IMR-90 (cell line): ENCODE data around the gene PPP6R1. TPM values are rescaled to one million over a fixed set of nuclear protein-coding genes. Genes with fewer than 3 reads are reported as not detected.

Experiments
- ATAC-seq: fragments of 200-7000 bp; cut with Tn5 transposase; 2 replicates; pipeline ENCODE4 v1.9.1; 2020; ENCODE audit warnings: low read depth, mild to moderate bottlenecking, moderate library complexity
- Bru-seq: library from RNA; stranded (reverse); fragments of 400-500 nt; gene quantifications from one replicate; lab custom pipeline; 2021; lab: Mats Ljungman, UMichigan
- BruChase-seq, 2 experiments: library from RNA; stranded (reverse); fragments of 400-500 nt; gene quantifications; one replicate each; lab custom pipeline; 2021; lab: Mats Ljungman, UMichigan
- BruUV-seq: library from RNA; stranded (reverse); fragments of 400-500 nt; replicated peaks from 2 replicates; lab custom pipeline; 2021; lab: Mats Ljungman, UMichigan
- CTCF ChIA-PET: fragments of 300-600 bp; formaldehyde crosslinking; extraction: SDS; loops from one replicate; lab custom pipeline; 2021; ENCODE audit warnings: antibody characterized with exemption; lab: Yijun Ruan, JAX
- POLR2A ChIA-PET: fragments of 300-600 bp; sonication (Branson Sonifier 250); formaldehyde crosslinking; loops from one replicate; lab custom pipeline; 2022; ENCODE audit warnings: antibody characterized with exemption; ENCODE audit not compliant: unreplicated experiment; lab: Charles Lee
- DNase-seq: peaks from one replicate; pipeline ENCODE4 v3.0.0; 2013
- H2AFZ ChIP-seq: replicated peaks from 2 replicates; pipeline ENCODE3; 2013; ENCODE audit warnings: low read length, mild to moderate bottlenecking; ENCODE audit not compliant: poor library complexity
- H2AK5ac ChIP-seq: 2 replicates; pipeline ENCODE4 v1.6.1; 2013; ENCODE audit warnings: low read depth, low read length, inconsistent platforms
- H2AK9ac ChIP-seq: replicated peaks from 2 replicates; pipeline ENCODE3; 2013; ENCODE audit warnings: mild to moderate bottlenecking, low read depth, low read length, moderate library complexity; ENCODE audit not compliant: poor library complexity
- H2BK120ac ChIP-seq: 2 replicates; pipeline ENCODE4 v1.6.1; 2013; ENCODE audit warnings: low read depth, low read length, inconsistent platforms
- H2BK15ac ChIP-seq: 3 replicates; pipeline ENCODE4 v1.6.1; 2013; ENCODE audit warnings: low read depth, low read length, inconsistent platforms
- H2BK20ac ChIP-seq: 2 replicates; pipeline ENCODE4 v1.6.1; 2013; ENCODE audit warnings: low read depth, mild to moderate bottlenecking, inconsistent platforms, low read length, moderate library complexity
- H2BK5ac ChIP-seq: 2 replicates; pipeline ENCODE4 v1.6.1; 2013; ENCODE audit warnings: mild to moderate bottlenecking, low read depth, low read length, inconsistent platforms; ENCODE audit not compliant: poor library complexity, severe bottlenecking
- H3K14ac ChIP-seq: replicated peaks from 2 replicates; pipeline ENCODE4 v1.6.1; 2013; ENCODE audit warnings: low read depth, low read length, inconsistent platforms
- H3K18ac ChIP-seq: 2 replicates; pipeline ENCODE4 v1.6.1; 2013; ENCODE audit warnings: low read depth, low read length, control low read depth
- H3K23ac ChIP-seq: 2 replicates; pipeline ENCODE4 v1.6.1; 2013; ENCODE audit warnings: low read depth, low read length, inconsistent platforms
- H3K27ac ChIP-seq: 2 replicates; pipeline ENCODE4 v1.5.1; 2013; ENCODE audit warnings: mild to moderate bottlenecking, control low read depth, low read length; ENCODE audit not compliant: insufficient read depth
- H3K27me3 ChIP-seq: 2 replicates; pipeline ENCODE4 v1.6.1; 2013; ENCODE audit warnings: low read length; ENCODE audit not compliant: control insufficient read depth, insufficient read depth
- H3K36me3 ChIP-seq: 2 replicates; pipeline ENCODE4 v1.6.1; 2013; ENCODE audit warnings: low read length, mixed read lengths; ENCODE audit not compliant: control insufficient read depth, insufficient read depth
- H3K4ac ChIP-seq: 2 replicates; pipeline ENCODE4 v1.6.1; 2013; ENCODE audit warnings: low read depth, low read length, inconsistent platforms
- H3K4me1 ChIP-seq: 2 replicates; pipeline ENCODE4 v1.6.1; 2013; ENCODE audit warnings: low read length, mixed read lengths; ENCODE audit not compliant: control insufficient read depth, insufficient read depth
- H3K4me2 ChIP-seq: 2 replicates; pipeline ENCODE4 v1.6.1; 2013; ENCODE audit warnings: low read depth, mild to moderate bottlenecking, control low read depth, low read length, moderate library complexity
- H3K4me3 ChIP-seq: 2 replicates; pipeline ENCODE4 v1.5.1; 2013; ENCODE audit warnings: low read depth, mild to moderate bottlenecking, control low read depth, low read length, moderate library complexity; ENCODE audit not compliant: insufficient read depth
- H3K56ac ChIP-seq: 2 replicates; pipeline ENCODE4 v1.6.1; 2013; ENCODE audit warnings: low read length, inconsistent platforms; ENCODE audit not compliant: insufficient read depth; ENCODE audit errors: extremely low read depth
- H3K79me1 ChIP-seq, 2 experiments: 2 replicates each; pipeline ENCODE4 v1.6.1; 2013; ENCODE audit warnings: low read length in 2 of 2, inconsistent platforms in 1 of 2, low read depth in 1 of 2
- H3K9ac ChIP-seq: 2 replicates; pipeline ENCODE4 v1.6.1; 2013; ENCODE audit warnings: low read depth, low read length, control low read depth
- H3K9me1 ChIP-seq: 2 replicates; pipeline ENCODE4 v1.6.1; 2013; ENCODE audit warnings: low read length, inconsistent platforms; ENCODE audit not compliant: insufficient read depth
- H3K9me3 ChIP-seq: 2 replicates; pipeline ENCODE4 v1.6.1; 2013; ENCODE audit warnings: low read length; ENCODE audit not compliant: control insufficient read depth, insufficient read depth
- H4K20me1 ChIP-seq: 2 replicates; pipeline ENCODE4 v1.6.1; 2013; ENCODE audit warnings: low read length, inconsistent platforms; ENCODE audit not compliant: insufficient read depth
- H4K5ac ChIP-seq: 2 replicates; pipeline ENCODE4 v1.6.1; 2013; ENCODE audit warnings: mild to moderate bottlenecking, low read depth, low read length, control low read depth
- H4K8ac ChIP-seq, 2 experiments: 2 replicates each; pipeline ENCODE4 v1.6.1; 2013; ENCODE audit warnings: low read depth in 2 of 2, low read length in 2 of 2, control low read depth in 1 of 2, inconsistent platforms in 1 of 2
- H4K91ac ChIP-seq: 2 replicates; pipeline ENCODE4 v1.6.1; 2013; ENCODE audit warnings: low read depth, low read length, inconsistent platforms; ENCODE audit not compliant: insufficient read depth
- BHLHE40 ChIP-seq: fragments of 150-350 bp; IDR thresholded peaks from 2 replicates; pipeline ENCODE4 v1.6.1; 2016; ENCODE audit warnings: mild to moderate bottlenecking, low read depth, low read length
- CEBPB ChIP-seq: IDR thresholded peaks from 2 replicates; pipeline ENCODE4 v1.6.1; 2012; ENCODE audit warnings: low read depth, low read length, improper control_type of control experiment
- CHD1 ChIP-seq: IDR thresholded peaks from 2 replicates; pipeline ENCODE4 v1.6.1; 2012; ENCODE audit warnings: low read depth, low read length, improper control_type of control experiment
- FOS ChIP-seq: fragments of 150-350 bp; IDR thresholded peaks from 2 replicates; pipeline ENCODE4 v1.6.1; 2016; ENCODE audit warnings: low read depth, low read length
- MAFK ChIP-seq: IDR thresholded peaks from 2 replicates; pipeline ENCODE4 v1.6.1; 2012; ENCODE audit warnings: low read depth, low read length, improper control_type of control experiment
- MAZ ChIP-seq: IDR thresholded peaks from 2 replicates; pipeline ENCODE4 v1.6.1; 2012; ENCODE audit warnings: low read depth, mild to moderate bottlenecking, low read length, improper control_type of control experiment, moderate library complexity, borderline replicate concordance
- MXI1 ChIP-seq: IDR thresholded peaks from 2 replicates; pipeline ENCODE4 v1.6.1; 2012; ENCODE audit warnings: low read depth, mild to moderate bottlenecking, low read length, moderate library complexity, borderline replicate concordance
- NFE2L2 ChIP-seq: fragments of 150-350 bp; IDR thresholded peaks from 2 replicates; pipeline ENCODE4 v1.6.1; 2016; ENCODE audit warnings: low read depth, mild to moderate bottlenecking, low read length
- POLR2A ChIP-seq: IDR thresholded peaks from 2 replicates; pipeline ENCODE4 v1.6.1; 2012; ENCODE audit warnings: mild to moderate bottlenecking, low read depth, low read length
- RAD21 ChIP-seq: IDR thresholded peaks from 2 replicates; pipeline ENCODE4 v1.6.1; 2012; ENCODE audit warnings: low read length, improper control_type of control experiment
- SMC3 ChIP-seq: fragments of 150-350 bp; IDR thresholded peaks from 2 replicates; pipeline ENCODE4 v1.6.1; 2016; ENCODE audit warnings: low read depth, mild to moderate bottlenecking, antibody characterized with exemption, low read length, moderate library complexity
- WGBS, 2 experiments: methylation state at CpG; one replicate each; pipeline versions ENCODE4 v1.1.5 to v1.1.7; 2013; ENCODE audit warnings: missing lambda C conversion rate in 2 of 2; ENCODE audit not compliant: insufficient read length in 1 of 2; ENCODE audit errors: extremely low coverage in 2 of 2; 5-methylcytosine and 5-hydroxymethylcytosine counted together
- dilution Hi-C: fragments of 300-500 bp; cut with HindIII; formaldehyde crosslinking; loops from one replicate; pipeline ENCODE4 v1.14.3; 2018; ENCODE audit warnings: low sequenced_read_pairs; ENCODE audit not compliant: unreplicated experiment
- in situ Hi-C: fragments of 300-500 bp; cut with MboI; formaldehyde crosslinking; loops from 3 replicates; pipeline ENCODE4 v1.14.3; 2019; ENCODE audit warnings: low sequenced_read_pairs, inconsistent platforms, mixed read lengths
- intact Hi-C: fragments of 100-400 bp; cut with micrococcal nuclease; formaldehyde crosslinking; loops from 2 replicates; pipeline ENCODE4 v1.10.0; 2022
- long read RNA-seq: library from polyadenylated mRNA; unstranded; transcript quantifications from one replicate; pipeline ENCODE4 v2.0.0, GENCODE V29; 2021; ENCODE audit not compliant: unreplicated experiment
- polyA plus RNA-seq, 3 experiments: library from polyadenylated mRNA; depleted of rRNA; stranded (reverse); fragments of >200 nt; gene quantifications; 2 replicates each; pipeline ENCODE4 v1.2.3, GENCODE V29; 2012; ENCODE audit warnings: low replicate concordance in 1 of 3
- total RNA-seq: library from RNA; depleted of rRNA; stranded (reverse); fragments of >200 nt; gene quantifications from 2 replicates; pipeline ENCODE4 v1.2.3, GENCODE V29; 2012; rRNA removed
- TF ChIP-seq, protein P1 (sequence below): fragments of 150-350 bp; IDR thresholded peaks from 2 replicates; pipeline ENCODE4 v1.6.1; 2017; ENCODE audit warnings: mild to moderate bottlenecking, antibody characterized with exemption, low read length, low read depth
- TF ChIP-seq, protein P2 (sequence below): conservative IDR thresholded peaks from 2 replicates; pipeline ENCODE4 v1.5.1; 2012; ENCODE audit warnings: mild to moderate bottlenecking, low read depth, low read length, improper control_type of control experiment

Gene PPP6R1
- total RNA-seq (19.9 and 20.0 TPM in 2 replicates), polyA plus RNA-seq (2012; rRNA removed) (50.1 and 50.2 TPM in 2 replicates), Bru-seq, nascent RNA (percentile 74 among the genes with signal in this experiment), BruChase-seq, experiment 1, labeled RNA remaining after a 6-hour chase (percentile 81 among the genes with signal in this experiment), BruChase-seq, experiment 2, labeled RNA remaining after a 2-hour chase (percentile 73 among the genes with signal in this experiment)
- polyA plus RNA-seq (2012; cell fraction: cytosol; rRNA removed), result 36.6 and 48.1 TPM in 2 replicates
- 85.4 and 121 TPM in 2 replicates for polyA plus RNA-seq (2012; cell fraction: nucleus; rRNA removed; ENCODE audit: low replicate concordance)
- long read RNA-seq, transcript PPP6R1-201 (24 exons, 3,961 nt), result major isoform, 51 of 100 reads
- long read RNA-seq, partial matches to known transcripts, result 33 of 100 reads
- long read RNA-seq, other reads (novel, unspliced or antisense), result 13 of 100 reads

DNA sequence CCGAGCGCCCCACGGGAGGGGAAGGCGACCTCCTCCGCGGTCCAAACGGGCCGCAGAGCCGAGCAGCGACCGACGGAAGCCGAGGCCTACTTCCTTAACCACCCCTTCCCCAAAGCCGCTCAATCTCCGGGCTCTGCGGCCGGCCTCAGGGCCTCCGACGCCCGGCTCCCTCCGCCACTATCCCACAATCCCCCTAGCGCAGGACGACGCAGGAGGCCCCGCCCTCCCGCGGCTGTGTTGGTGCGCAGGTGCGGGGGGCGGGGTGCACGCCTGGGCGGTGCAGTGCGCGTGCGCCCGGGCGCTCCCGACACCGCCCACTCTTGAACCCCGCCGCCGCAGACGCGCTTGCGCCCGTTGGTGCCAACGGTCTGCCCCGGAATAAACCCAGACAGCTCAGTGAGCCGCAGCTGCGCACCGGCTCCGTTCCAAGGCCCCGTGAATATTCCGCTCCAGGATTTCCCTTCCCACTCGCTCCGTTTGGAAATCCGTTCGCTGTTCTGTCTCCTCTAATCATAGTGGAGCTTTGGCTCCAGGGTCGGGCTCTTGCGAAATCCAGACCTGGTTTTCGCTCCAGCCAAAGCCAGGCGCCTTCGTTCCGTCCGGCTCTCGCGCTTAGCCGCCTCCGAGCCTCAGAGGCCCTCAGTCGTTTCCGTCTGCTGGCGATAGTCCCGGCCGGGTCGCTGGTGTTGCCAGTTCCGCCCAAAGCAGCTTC, at the start of gene PPP6R1:
Gene PPP6R1 (minus strand): TSS at position 190 of the 712 bp plus-strand sequence. CDS start 11,914 bp downstream, outside the sequence.
- peak within 1 kb of the TSS; percentile 78 to 97 for H4K8ac ChIP-seq
- H3K9me3 ChIP-seq, result no peaks in the 10 kb centered on the region
- peak within 1 kb of the TSS; percentile 99 for H2AFZ ChIP-seq
- ATAC-seq (peak; percentile 94), DNase-seq (peak; percentile 100)
- peaks cover 0 to 45% of the 10 kb centered on the region in 2 experiments; a peak in 2 of 4 replicates for H3K79me1 ChIP-seq
- H3K4me1 ChIP-seq, result peaks cover 16% of the 10 kb centered on the region
- H2AK9ac ChIP-seq, result peak within 1 kb of the TSS; percentile 99
- BruUV-seq, result no TSS peak
- CTCF ChIA-PET, result no interaction called here
- peak within 1 kb of the TSS; percentile 82 for H2BK120ac ChIP-seq
- in situ Hi-C loops (loop anchor here (5.0 kb wide), 1 partner anchor 37 kb away; no protein-coding TSS in a partner anchor), dilution Hi-C loops (no loop called here), intact Hi-C loops (loop anchor here (1.0 to 2.0 kb wide), 2 partner anchors 43 to 160 kb away; no protein-coding TSS in a partner anchor)
- H3K14ac ChIP-seq, result peak within 1 kb of the TSS; percentile 98
- H3K4me3 ChIP-seq, result peak within 1 kb of the TSS; percentile 68
- H3K36me3 ChIP-seq, result no peaks in the 10 kb centered on the region
- H3K27me3 ChIP-seq, result no peaks in the 10 kb centered on the region
- H2BK15ac ChIP-seq, result no peak within 1 kb of the TSS
- peaks cover 43% of the 10 kb centered on the region for H4K20me1 ChIP-seq
- H3K18ac ChIP-seq, result peak within 1 kb of the TSS; percentile 75
- peak within 1 kb of the TSS; percentile 94 for H2AK5ac ChIP-seq
- H2BK5ac ChIP-seq, result peak within 1 kb of the TSS; percentile 91
- H3K4me2 ChIP-seq, result peak within 1 kb of the TSS; percentile 92
- H3K9ac ChIP-seq, result peak within 1 kb of the TSS; percentile 84
- POLR2A ChIA-PET, result interaction anchor here (0.6 to 1.5 kb wide), 3 partner anchors 21 to 316 kb away, joined by 3 to 9 read pairs (median 5); partner anchors contain the start of gene HSPBP1
- peak within 1 kb of the TSS; percentile 75; the same call in 1 of the 2 replicates for H2BK20ac ChIP-seq
- H3K56ac ChIP-seq, result peak within 1 kb of the TSS; percentile 89
- H3K23ac ChIP-seq, result peak within 1 kb of the TSS; percentile 98
- H4K91ac ChIP-seq, result peak within 1 kb of the TSS; percentile 85
- H4K5ac ChIP-seq, result peak within 1 kb of the TSS; percentile 79
- peak within 1 kb of the TSS; percentile 88 for H3K27ac ChIP-seq
- 1% methylated on average over 45 of the region's 76 CpGs; no CpG with 5 or more reads in 1 of the 2 experiments for WGBS, 2 experiments
- peak within 1 kb of the TSS; percentile 98 for H3K4ac ChIP-seq
- H3K9me1 ChIP-seq, result peaks cover 21% of the 10 kb centered on the region
- peak; percentile 88 for TF ChIP-seq MXI1
- peak; percentile 58; the same call in 1 of the 2 replicates for TF ChIP-seq FOS
- TF ChIP-seq NFE2L2, result no peak
- TF ChIP-seq, protein P1, sequence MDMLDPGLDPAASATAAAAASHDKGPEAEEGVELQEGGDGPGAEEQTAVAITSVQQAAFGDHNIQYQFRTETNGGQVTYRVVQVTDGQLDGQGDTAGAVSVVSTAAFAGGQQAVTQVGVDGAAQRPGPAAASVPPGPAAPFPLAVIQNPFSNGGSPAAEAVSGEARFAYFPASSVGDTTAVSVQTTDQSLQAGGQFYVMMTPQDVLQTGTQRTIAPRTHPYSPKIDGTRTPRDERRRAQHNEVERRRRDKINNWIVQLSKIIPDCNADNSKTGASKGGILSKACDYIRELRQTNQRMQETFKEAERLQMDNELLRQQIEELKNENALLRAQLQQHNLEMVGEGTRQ, result 0 out of 2 replicates have a peak, but pooled peaks have one; percentile 4
- peak; percentile 90 for TF ChIP-seq MAZ
- peak; percentile 76 for TF ChIP-seq BHLHE40
- TF ChIP-seq POLR2A, result peak; percentile 90
- TF ChIP-seq SMC3, result peak; percentile 38
- peak; percentile 95 for TF ChIP-seq CEBPB
- TF ChIP-seq CHD1, result no peak; the same call in 1 of the 2 replicates
- TF ChIP-seq RAD21, result peak; percentile 37
- TF ChIP-seq, protein P2, sequence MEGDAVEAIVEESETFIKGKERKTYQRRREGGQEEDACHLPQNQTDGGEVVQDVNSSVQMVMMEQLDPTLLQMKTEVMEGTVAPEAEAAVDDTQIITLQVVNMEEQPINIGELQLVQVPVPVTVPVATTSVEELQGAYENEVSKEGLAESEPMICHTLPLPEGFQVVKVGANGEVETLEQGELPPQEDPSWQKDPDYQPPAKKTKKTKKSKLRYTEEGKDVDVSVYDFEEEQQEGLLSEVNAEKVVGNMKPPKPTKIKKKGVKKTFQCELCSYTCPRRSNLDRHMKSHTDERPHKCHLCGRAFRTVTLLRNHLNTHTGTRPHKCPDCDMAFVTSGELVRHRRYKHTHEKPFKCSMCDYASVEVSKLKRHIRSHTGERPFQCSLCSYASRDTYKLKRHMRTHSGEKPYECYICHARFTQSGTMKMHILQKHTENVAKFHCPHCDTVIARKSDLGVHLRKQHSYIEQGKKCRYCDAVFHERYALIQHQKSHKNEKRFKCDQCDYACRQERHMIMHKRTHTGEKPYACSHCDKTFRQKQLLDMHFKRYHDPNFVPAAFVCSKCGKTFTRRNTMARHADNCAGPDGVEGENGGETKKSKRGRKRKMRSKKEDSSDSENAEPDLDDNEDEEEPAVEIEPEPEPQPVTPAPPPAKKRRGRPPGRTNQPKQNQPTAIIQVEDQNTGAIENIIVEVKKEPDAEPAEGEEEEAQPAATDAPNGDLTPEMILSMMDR, result no peak
- TF ChIP-seq MAFK, result no peak
